A172 (cell line): ENCODE results near the gene BRME1. TPM values are rescaled to one million over a fixed set of nuclear protein-coding genes. Genes with fewer than 3 reads are reported as not detected.
A peak's percentile ranks its signal among the peaks of the same experiment; 100 is the strongest.

ENCODE experiments used
- DNase-seq: peaks from one replicate; pipeline ENCODE4 v3.0.0-alpha.2; 2015; ENCODE audit warnings: low spot score
- total RNA-seq: library from RNA; depleted of rRNA; stranded (reverse); fragments of >200 nt; shearing (Covaris generic); gene quantifications from 2 replicates; pipeline ENCODE4 v1.2.3, GENCODE V29; 2014

Gene BRME1
- total RNA-seq, 1 experiment from 2014 or later = 0.48 TPM

DNA sequence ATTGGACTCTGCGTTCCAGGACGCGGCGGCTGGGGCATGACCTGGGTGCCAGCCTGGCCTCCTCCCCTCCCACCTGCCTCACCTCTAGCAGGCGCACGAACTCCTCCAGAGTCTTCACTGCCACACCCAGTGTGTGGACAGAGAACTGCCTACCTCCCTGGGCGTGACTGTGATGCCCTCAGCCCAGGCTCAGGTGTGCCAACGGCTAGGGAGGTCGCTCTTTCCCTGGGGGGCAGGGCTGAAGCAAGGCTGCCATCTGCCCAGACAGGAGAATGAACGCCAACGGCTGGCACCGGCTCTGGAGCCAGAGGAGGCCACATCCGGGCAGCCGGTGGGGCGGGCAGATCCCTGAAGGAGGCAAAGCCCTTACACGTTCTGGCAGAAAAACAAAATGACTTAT is 17.6 kb downstream of the BRME1 start:
- no peak for DNase-seq

GRCh38 chr19:13887517-13887916 is 18.4 kb downstream of the BRME1 start:
- DNase-seq = no peak

DNA sequence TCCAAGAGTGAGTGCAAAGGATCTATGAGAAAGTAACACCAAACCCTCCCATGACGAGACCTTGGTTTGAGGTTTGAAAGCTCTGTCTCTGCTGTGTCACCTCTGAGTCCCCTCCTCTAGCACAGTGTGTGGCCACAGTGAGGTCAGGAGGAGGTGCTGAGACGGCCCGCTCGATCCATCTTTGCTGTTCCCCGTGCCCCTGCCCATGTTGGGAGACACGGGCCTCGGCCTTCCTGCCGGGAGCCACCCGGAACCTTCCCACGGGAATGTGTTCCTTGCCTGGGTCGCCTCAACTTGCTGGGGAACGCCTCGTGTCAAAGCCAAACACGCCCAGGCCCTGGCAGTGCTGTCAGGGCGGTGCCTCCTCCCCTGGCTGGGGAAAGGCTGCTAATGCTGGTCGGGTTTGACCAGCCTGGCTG is 18.9 kb downstream of the BRME1 start:
- no peak for DNase-seq

DNA sequence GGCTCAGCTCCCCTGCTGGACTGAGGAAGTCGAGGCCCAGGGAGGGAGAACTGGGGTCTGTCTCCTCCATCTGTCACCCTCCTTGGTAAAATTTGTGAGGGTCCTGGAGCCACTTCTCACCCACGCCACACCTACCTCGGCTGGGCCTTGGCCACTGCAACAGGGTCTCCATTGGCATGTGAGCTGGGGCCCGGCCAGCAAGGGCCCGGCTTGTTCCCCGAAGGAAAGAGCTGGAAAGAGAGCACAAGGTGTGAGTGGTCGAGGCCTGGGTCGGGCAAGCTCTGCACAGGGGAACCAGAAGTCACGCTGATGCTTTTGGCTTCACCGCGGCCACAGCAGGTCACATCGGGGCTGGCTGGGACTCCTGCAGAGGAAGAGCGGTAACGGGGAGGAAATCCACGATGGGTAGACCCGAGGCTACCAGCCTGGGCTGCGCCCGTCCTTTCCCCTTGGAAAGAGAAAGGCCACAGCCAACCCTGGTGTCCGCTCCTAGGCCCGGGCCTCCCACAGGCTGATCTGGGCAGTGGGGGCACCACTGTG is 20.0 kb downstream of the BRME1 start:
- no peak for DNase-seq

DNA sequence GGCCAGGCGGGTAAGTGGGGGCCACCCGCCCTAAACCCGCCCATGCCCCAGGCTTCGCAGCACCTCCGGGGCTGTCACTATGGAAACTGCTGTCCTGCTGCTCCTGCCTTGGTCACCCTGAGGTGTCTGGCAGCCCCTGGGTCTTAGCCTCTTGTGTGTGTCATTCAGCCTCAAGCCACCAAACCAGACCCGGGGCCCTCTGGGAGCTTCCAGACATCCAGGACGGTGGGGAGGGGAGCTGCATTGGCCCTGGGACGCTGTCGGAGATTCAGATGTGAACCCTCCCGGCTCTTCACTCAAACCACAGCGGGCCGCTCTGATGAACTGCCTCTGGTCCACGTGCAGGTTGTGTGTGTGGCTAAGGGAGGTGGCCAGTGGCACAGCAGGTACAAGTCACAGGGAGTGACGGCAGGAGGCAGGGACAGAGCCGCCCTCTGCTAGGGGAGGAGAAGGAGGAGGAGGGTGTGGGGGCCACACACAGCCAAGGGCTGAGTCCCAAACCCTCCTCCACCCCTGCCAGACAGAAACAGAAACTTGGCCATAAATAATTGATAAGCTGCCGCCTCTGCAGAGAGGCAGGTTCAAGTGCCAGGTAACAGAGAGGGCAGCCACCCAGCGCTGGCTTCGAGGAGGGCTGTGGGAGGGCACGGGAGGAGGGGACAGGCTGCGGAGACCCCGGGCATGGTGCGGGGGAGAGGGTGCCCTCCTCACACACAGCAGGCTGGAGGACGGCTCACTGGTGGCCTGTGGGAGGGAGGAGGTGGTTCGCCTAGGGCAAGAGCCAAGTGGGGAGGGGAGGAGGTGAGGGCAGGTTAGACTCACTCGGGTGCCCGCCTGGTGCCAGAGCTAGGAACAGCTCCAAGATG is 21.0 kb downstream of the BRME1 start:
- no peak for DNase-seq

DNA sequence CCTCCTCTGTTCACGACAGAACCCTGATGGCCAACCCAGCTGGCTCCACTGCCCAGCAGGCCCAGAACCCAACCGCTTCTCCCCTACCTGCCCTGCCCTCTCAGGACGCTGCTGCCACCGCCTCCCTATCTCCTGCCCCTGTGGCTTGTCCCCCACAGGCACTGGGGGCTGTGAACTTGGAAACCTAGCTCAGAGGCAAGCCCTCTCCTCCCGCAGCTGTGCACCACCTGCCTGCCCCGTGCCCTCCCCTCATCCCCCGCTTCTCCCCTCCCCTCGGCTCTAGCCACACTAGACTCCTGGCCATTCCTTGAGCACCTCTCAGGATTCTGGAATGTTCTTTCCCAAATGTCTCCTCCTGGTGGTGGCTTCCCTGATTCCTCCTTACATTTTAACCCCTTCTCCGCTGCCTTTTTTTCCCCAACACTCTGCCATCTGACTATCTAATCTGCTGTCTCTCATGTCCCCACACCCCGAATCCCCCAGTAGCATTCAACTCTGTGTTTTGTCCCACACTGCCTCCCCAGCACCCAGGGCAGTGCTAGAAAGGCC is 22.3 kb downstream of the BRME1 start:
- no peak for DNase-seq

GRCh38 chr19:13882836-13883235 is 23.1 kb downstream of the BRME1 start:
- DNase-seq = no peak

- DNase-seq = no peak
These were observed 23.5 kb downstream of the BRME1 start for GRCh38 chr19:13882419-13882795.

DNA sequence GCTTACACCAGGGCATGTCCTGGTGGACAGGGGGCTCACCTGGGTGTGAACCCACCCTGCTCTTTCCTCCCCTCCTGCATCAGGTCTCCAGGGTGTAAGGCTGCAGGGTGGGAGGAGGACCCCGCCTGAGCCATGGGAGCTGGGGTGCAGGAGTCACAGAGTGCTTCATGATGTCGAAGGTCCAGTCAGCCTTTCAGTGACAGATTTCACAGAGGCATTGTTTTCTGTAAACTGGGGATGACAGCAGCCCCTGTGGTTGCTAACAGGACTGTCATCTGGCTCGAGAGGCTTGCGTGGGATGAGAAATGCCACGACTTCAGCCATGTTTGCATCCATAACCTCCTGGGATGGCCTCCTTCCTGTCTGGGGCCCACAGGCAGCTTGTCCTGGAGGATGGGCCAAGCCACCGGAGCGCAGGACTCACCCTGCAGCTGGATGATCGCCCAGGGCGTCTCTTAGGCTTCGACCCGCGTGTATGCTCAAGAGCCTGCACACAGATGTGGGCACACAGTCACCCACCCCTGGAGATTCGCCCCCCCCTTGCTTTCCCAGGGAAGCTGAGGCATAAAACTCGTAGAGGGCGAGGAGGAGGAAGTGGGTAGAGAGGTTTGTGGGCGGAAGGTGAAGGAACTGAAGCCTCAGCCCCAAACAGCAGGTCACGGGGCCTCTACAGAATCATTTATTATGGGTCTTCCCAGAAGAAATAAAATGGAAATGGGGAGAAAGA is 24.1 kb downstream of the BRME1 start:
- DNase-seq = no peak

DNA sequence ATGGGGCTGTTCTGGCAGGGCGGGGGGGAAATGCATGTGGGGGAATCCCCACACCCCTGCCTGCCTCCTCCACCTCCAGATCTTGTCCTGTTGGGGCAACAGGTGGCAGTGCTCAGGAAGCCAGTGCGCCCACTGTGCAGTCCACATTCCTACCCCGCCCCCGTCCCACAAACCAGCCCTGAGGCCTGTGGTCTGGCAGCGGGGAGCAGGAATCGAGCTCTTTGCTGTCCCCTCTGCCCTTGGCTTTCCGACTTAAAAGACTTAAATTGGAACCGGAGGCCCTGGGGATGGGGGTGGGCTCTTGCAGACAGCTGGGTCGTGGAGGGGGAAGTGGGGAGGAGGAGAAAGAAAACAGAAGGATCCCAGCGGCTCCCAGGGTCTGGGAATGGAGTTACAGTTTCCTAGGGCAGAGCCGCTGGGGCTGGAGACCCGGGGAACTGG is 24.6 kb downstream of the BRME1 start:
- DNase-seq = peak; percentile 42

GRCh38 chr19:13880059-13881043 is 25.6 kb downstream of the BRME1 start:
- DNase-seq = peak; percentile 97

- DNase-seq = no peak
These were observed 28.6 kb downstream of the BRME1 start for GRCh38 chr19:13877303-13877702.

- DNase-seq = no peak
These were observed 29.1 kb downstream of the BRME1 start, which contains the start of gene NANOS3 for GRCh38 chr19:13876834-13877233. Gene NANOS3, plus strand, starts transcription at chr19:13877134. Its CDS starts 115 bp downstream, at chr19:13877249.

DNA sequence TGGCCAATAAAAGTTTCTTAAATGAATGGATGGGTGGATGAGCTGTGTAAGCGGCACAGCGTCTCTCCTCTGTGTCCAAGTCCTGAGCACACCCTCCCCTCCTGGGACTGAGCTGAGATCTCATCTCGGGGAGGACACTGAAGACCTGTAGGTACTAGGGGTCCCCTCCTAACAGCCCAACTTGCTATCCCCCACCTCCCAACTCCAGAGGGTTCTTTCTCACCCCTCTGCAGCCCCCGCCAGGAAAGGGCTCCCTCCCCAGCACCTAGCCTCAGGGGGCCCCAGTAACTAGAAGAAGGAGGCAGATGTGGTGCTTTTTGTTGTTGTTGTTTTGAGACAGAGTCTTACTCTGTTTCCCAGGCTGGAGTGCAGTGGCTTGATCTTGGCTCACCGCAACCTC is 30.1 kb downstream of the BRME1 start:
- DNase-seq = no peak

DNA sequence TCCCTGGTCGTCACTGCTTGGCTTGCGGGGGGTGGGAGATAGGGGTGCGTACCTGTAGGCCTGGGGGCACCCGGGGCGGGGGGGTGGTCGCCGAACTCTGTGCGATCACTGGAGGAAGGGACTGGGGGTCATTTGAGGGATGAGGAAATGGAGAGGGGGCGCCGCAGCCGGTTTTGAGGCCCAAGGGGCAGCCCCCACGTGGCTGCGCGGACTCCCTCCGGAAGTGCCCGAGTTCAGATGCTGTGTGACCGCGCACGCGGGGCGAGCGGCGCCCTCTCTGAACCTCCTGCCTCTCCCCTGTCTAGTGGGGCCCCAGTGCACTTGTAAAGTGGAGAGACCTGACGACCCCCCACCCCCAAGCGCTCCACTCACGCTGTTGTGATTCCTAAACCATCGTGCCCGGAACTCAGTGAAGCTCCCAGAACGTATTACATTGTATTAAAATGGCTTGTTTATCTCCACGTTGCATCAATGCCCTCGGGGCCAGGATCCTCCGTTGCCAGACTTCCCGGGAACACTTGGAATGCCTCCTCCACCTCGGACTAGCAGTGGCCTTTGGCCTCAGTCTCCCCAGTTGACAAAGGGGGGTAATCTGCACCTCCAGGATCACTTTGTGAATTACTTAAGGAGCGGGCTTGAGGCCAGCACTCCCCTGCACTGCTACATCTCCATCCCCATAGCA is 31.9 kb downstream of the BRME1 start:
- no peak for DNase-seq

DNA sequence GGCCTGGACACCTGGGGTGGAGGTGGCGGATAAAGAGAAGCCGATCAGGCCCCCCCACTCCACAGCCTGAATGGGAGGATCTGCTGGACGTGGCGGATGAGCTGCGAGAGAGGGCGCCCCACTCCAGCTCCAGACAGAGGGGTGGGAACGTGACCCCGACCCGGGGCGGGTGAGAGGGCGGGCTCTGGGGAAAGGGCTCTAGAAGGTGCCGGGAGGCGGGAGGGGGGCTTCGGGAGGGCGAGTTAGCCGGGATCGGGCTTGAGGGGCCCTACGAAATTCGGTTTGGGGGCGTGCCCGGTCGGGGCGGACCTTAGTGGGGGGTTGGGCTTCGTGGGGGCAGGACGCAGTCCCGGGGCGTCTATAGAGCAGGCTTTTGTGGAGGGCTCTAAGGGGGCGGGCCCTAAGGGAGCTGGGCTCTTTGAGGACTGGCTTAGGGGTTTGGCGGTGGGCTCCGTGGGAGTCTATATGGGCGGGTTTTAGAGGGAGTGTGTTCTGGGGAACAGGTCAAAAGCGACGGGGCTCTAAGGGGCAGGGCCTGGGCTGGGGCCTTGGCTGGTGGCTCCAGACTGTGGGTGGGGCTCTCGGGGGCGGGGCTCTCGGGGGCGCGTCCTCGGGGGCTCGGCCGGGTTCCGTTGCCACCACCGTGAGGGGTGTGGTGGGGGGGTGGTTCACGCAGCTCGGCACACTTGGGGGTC is 33.1 kb downstream of the BRME1 start:
- no peak for DNase-seq

DNA sequence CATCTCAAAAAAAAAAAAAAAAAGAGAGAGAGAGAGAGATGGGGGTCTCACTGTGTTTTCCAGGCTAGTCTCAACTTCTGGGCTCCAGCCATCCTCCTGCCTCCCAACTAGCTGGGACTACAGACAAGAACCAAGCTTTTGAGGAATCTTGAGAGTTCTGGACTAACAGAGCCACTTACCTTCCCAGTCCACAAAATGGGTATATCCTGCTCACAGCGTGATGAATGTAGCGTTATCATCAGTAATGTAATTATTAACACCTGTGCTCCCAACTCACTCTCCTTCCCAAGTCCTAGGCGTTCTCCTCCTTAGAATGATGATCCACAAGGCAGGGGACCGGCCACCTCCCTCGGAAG is 33.6 kb downstream of the BRME1 start:
- DNase-seq = no peak

DNA sequence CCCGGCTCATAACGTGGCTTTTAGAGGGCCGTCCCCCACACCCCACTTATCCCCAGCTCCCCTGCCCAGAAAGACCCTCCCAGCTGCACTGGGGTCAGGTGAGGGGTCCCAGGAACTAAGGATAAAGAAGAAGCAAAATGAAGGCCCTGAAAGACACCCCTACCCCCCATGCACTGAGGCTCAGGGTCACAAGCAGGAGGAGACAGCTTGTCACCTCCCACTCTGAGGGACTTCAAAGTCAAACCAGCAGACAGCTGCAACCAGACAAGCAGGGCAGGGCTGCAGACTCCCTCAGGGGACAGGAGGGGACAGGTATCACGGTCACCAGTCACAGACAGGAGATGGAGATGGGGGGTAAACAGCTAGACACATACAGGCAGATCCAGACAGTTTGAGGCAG is 35.0 kb downstream of the BRME1 start:
- DNase-seq = no peak

DNA sequence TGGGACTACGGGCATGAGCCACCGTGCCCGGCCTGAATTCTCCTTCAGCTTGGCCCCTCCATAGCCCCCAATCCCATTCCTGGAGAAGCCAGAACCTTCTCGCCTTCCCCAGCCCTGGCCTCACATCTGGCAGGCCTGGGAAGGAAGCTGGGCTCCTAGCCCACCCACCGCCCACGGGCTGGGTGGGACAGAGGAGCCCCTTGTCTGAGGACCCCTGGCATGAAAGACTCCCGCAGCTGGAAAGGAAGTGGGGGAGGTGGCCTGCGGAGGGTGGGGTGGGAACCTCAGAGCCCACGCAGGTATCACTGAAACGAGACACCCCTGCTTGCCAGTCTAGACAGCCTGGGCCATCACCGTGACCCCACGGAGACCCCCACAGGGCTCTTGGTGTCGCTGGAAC is 36.6 kb downstream of the BRME1 start:
- no peak for DNase-seq

DNA sequence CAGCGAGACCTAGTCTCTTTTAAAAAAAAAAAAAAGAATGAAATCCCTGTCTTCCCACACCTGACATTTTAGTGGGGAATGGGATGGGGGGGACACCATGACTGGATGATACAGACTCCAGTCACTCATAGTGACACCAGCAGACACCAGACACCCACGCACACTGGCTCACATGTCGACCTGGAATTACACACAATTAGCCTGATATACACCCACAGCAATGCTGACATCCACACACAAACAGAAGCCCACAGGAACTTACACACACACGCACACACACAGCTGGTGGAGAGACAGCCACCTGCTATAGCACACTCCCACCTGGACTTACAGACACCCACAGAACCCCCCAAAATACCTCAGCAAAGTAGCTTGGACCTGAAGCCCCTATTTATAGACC is 37.3 kb downstream of the BRME1 start:
- no peak for DNase-seq
